Spleen (tissue), 11 donors: ENCODE measurements around the gene SSPN. TPM values are rescaled to one million over a fixed set of nuclear protein-coding genes. Genes with fewer than 3 reads are reported as not detected.
A peak's percentile ranks its signal among the peaks of the same experiment; 100 is the strongest.

ENCODE experiments used
- DNase-seq: peaks from one replicate; pipeline ENCODE4 v3.0.0-alpha.2; 2020
- H3K27ac ChIP-seq, 8 donors: fragments of 200-600 bp; sonication (generic) in 7 of 8; 1 replicate in 4 of 8; 2 replicates in 4 of 8; pipeline versions ENCODE4 v1.5.0 to v1.8.0; 2016 to 2021; ENCODE audit warnings: inconsistent platforms in 4 of 8, mild to moderate bottlenecking in 4 of 8, moderate library complexity in 1 of 8
- H3K27me3 ChIP-seq, 7 donors: fragments of 200-600 bp; sonication (generic) in 6 of 7; replicated peaks in 1 of 7; 1 replicate in 4 of 7; 2 replicates in 3 of 7; pipeline versions ENCODE4 v1.5.0 to v1.8.0; 2016 to 2021; ENCODE audit warnings: inconsistent platforms in 3 of 7, mild to moderate bottlenecking in 1 of 7
- H3K36me3 ChIP-seq, 6 donors: fragments of 200-600 bp; sonication (generic) in 5 of 6; 1 replicate in 4 of 6; 2 replicates in 2 of 6; pipeline versions ENCODE4 v1.5.0 to v1.8.0; 2016 to 2021; ENCODE audit warnings: inconsistent platforms in 2 of 6
- H3K4me1 ChIP-seq, 6 donors: fragments of 200-600 bp; sonication (generic) in 5 of 6; 1 replicate in 3 of 6; 2 replicates in 3 of 6; pipeline versions ENCODE4 v1.5.0 to v1.8.0; 2016 to 2021; ENCODE audit warnings: inconsistent platforms in 3 of 6
- H3K4me3 ChIP-seq, 8 donors: fragments of 200-600 bp; sonication (generic) in 7 of 8; 1 replicate in 4 of 8; 2 replicates in 4 of 8; pipeline versions ENCODE4 v1.5.0 to v1.8.0; 2016 to 2021; ENCODE audit warnings: inconsistent platforms in 4 of 8, mild to moderate bottlenecking in 4 of 8, moderate library complexity in 2 of 8
- H3K9me3 ChIP-seq, 8 donors: fragments of 200-600 bp; sonication (generic) in 7 of 8; 1 replicate in 4 of 8; 2 replicates in 4 of 8; pipeline versions ENCODE4 v1.5.0 to v1.8.0; 2016 to 2021; ENCODE audit warnings: inconsistent platforms in 4 of 8
- POLR2A ChIP-seq, 3 donors: fragments of 450-650 bp; IDR thresholded peaks; one replicate each; pipeline ENCODE4 v1.5.1; 2017; ENCODE audit warnings: antibody characterized with exemption in 3 of 3, mild to moderate bottlenecking in 1 of 3
- POLR2AphosphoS5 ChIP-seq, 3 donors: sonication (generic); formaldehyde crosslinking; IDR thresholded peaks; one replicate each; pipeline ENCODE4 v1.5.1; 2017; ENCODE audit warnings: antibody characterized with exemption in 3 of 3
- WGBS, 5 donors: extraction: QIAGEN DNeasy Blood & Tissue Kit in 3 of 5; methylation state at CpG; one replicate each; pipeline versions ENCODE4 v1.1.5 to v1.1.7; 2013 to 2018; 5-methylcytosine and 5-hydroxymethylcytosine counted together
- intact Hi-C: fragments of 100-400 bp; cut with DNase I; formaldehyde crosslinking; loops from one replicate; pipeline ENCODE4 v1.15.0; 2023; ENCODE audit warnings: low total_unique reads
- polyA plus RNA-seq, 3 donors: library from polyadenylated mRNA; stranded (reverse); fragments of 200-250 nt; gene quantifications; one replicate each; pipeline ENCODE4 v1.2.1, GENCODE V29; 2013
- total RNA-seq, 7 donors: library from RNA; depleted of rRNA in 3 of 7; stranded (reverse); fragments of >200 nt in 3 of 7; fragmentation: NEBNext Ultra II Directional in 4 of 7; extraction: Animal tissue kit (Norgen Biotek cat#: 25700) in 4 of 7; gene quantifications; one replicate each; pipeline versions ENCODE4 v1.1.0 to v1.2.1, GENCODE V29; 2016 to 2021
- TF ChIP-seq, protein P1 (sequence below), 11 experiments: fragments of 200-600 bp in 7 of 11; fragments of 450-650 bp in 4 of 11; sonication (generic) in 4 of 11; IDR thresholded peaks in 8 of 11; conservative IDR thresholded peaks in 3 of 11; 1 replicate in 7 of 11; 2 replicates in 4 of 11; pipeline versions ENCODE4 v1.4.0 to v1.8.0; 2016 to 2021; ENCODE audit warnings: antibody characterized with exemption in 11 of 11, inconsistent platforms in 4 of 11, mild to moderate bottlenecking in 1 of 11
- donor health status: healthy with polysubstance abuse.
- donor health status: DM: no; HTN: no; CAD: no; lungs with moderate emphysema.
- donor health status: DM: no; HTN: no; CAD: no.
- donor health status: Bipolar disorder and iron deficiency.
- donor health status: healthy.
- donor health status: DM: no; HTN: no; CAD: no.
- donor health status: DM: yes; HTN: yes; CAD: no.

Gene SSPN
- total and polyA plus RNA-seq, 10 donors, result 2.7 to 46.6 (median 10.6) TPM

DNA sequence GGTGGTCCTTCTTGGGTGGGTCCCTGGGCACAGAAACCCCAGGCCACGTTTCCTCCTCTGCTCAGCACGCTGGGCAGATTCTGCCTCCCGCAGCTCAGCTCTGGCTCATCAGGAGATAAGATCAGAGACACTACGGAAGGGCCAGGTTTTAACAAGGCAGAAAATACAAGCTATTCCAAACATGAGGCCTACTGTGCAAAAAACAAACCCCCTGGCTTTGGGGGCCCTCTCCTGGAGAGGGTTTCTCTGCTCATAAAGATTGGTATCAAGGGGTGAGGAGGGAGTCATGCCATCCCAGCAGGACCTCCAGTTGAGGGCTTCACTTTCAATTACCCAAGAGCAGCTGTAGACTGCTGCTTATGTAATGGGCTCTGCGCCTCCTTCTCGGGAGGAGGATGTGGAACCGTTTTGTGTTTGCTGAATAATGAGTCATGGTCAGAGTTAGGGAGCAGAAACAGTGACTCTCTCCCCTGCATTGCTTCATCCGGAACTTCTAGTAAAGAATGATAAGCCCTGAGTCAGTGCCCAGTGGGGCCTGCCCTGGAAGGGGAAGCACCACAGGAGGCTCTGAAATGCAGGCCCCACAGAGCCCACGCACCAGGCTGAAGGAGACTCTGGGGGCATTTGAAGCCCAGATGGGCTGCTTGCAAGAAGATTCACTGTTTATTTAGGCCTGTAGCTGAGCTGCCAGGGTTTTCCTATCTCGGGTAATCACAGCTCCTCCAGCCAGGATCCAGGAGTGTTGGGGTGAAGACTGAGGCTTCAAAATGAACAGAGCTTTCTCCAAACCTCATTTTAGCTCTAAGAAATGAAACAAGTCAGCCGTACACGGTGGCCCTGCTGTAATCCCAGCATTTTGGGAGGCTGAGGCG lies 79.3 kb downstream of the SSPN start:
- no peaks in the 10 kb centered on the region for H3K27me3 ChIP-seq
- peak; percentile 87 for DNase-seq
- peaks cover 13 to 58% (median 38%) of the 10 kb centered on the region in 6 donors for H3K4me1 ChIP-seq
- H3K9me3 ChIP-seq, result no peaks in the 10 kb centered on the region
- intact Hi-C loops, result no loop called here
- no peak for TF ChIP-seq POLR2A (IDR thresholded peaks at IDR 0.05)
- peak in 2 of 3 donors; percentile 70 to 84 for TF ChIP-seq POLR2AphosphoS5 (IDR thresholded peaks at IDR 0.05)
- TF ChIP-seq, protein P1, sequence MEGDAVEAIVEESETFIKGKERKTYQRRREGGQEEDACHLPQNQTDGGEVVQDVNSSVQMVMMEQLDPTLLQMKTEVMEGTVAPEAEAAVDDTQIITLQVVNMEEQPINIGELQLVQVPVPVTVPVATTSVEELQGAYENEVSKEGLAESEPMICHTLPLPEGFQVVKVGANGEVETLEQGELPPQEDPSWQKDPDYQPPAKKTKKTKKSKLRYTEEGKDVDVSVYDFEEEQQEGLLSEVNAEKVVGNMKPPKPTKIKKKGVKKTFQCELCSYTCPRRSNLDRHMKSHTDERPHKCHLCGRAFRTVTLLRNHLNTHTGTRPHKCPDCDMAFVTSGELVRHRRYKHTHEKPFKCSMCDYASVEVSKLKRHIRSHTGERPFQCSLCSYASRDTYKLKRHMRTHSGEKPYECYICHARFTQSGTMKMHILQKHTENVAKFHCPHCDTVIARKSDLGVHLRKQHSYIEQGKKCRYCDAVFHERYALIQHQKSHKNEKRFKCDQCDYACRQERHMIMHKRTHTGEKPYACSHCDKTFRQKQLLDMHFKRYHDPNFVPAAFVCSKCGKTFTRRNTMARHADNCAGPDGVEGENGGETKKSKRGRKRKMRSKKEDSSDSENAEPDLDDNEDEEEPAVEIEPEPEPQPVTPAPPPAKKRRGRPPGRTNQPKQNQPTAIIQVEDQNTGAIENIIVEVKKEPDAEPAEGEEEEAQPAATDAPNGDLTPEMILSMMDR (IDR thresholded peaks at IDR 0.05 in 8 of 11, conservative IDR thresholded peaks at IDR 0.05 in 3 of 11), result no peak
- peak overlapping the region; percentile 40 to 79 (median 76) for H3K27ac ChIP-seq
- WGBS, 5 donors, result 31 to 46% (median 39%) methylated on average over 12 to 13 of the region's 13 CpGs
- H3K4me3 ChIP-seq, result no peak overlapping the region
- H3K36me3 ChIP-seq, result no peaks in the 10 kb centered on the region

DNA sequence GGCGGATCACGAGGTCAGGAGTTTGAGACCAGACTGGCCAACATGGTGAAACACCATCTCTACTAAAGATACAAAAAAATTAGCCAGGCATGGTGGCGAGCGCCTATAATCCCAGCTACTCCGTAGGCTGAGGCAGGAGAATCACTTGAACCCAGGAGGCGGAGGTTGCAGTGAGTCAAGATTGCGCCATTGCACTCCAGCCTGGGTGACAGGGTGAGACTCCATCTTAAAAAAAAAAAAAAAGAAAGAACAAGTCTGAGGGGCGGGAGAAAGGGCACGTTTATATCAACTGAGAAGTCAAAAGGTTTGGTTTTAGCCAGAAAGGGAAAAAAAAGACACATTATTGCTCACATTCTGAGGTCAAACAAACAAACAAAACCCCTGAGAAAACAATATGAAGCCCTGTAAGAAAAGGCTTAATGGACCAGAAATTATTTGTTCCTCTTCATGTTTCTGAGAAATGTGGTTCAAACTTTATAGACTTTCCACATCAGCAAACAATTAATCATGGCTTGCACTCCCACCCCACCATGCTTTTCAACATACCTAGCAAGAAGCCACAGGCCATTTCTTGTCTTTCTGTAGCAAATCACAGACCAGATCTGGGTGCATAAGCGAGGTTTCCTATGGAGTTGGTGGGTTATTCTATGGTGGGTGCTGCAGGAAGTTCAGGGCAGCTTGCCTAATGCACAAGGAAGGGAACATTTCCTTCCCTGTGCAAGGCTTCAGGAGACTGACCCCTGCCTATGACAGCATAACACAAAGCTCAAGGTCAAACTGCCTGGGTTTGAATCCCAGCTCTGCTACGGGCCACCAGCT lies 80.1 kb downstream of the SSPN start:
- no peak for TF ChIP-seq POLR2AphosphoS5 (IDR thresholded peaks at IDR 0.05)
- no peak for TF ChIP-seq POLR2A (IDR thresholded peaks at IDR 0.05)
- TF ChIP-seq, protein P1 (IDR thresholded peaks at IDR 0.05 in 8 of 11, conservative IDR thresholded peaks at IDR 0.05 in 3 of 11), result no peak
- Histone ChIP-seq H3K4me3 (no peak overlapping the region), H3K36me3 (no peaks in the 10 kb centered on the region), H3K4me1 (peaks cover 13 to 58% (median 38%) of the 10 kb centered on the region in 6 donors), H3K27me3 (no peaks in the 10 kb centered on the region), H3K9me3 (no peaks in the 10 kb centered on the region), H3K27ac (peak overlapping the region in 7 of 8 donors; percentile 75 to 79 (median 76))
- 69 to 83% (median 78%) methylated on average over 11 of the region's 11 CpGs for whole genome bisulfite sequencing, 5 donors
- DNase-seq, result no peak
- intact Hi-C loops, result no loop called here

DNA sequence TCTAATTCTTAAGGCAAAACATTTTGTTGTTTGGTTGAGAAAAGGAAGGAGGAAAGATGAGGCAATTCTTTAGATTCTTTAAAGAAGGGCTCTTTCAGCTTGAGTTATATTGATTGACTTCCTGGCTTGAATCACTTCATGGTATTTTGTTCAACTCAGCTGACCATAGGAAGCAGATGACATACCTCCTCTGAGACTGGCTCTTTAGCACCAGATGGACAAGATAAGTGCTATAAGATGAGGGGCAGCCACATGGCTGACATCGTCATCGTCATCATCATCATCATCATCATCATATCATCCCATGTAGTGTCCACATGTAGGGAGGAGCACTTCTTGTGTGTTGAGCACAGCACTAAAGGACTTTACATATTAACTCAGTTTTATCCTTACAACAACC lies 81.3 kb downstream of the SSPN start:
- H3K27ac ChIP-seq, result no peak overlapping the region
- H3K27me3 ChIP-seq, result no peaks in the 10 kb centered on the region
- 75 to 94% (median 82%) methylated on average over 2 of the region's 2 CpGs for WGBS, 5 donors
- H3K9me3 ChIP-seq, result no peaks in the 10 kb centered on the region
- no peak overlapping the region for H3K4me3 ChIP-seq
- no peak for DNase-seq
- no peaks in the 10 kb centered on the region for H3K36me3 ChIP-seq
- TF ChIP-seq, protein P1 (IDR thresholded peaks at IDR 0.05 in 8 of 11, conservative IDR thresholded peaks at IDR 0.05 in 3 of 11), result no peak
- no peak for TF ChIP-seq POLR2AphosphoS5 (IDR thresholded peaks at IDR 0.05)
- TF ChIP-seq POLR2A (IDR thresholded peaks at IDR 0.05), result no peak
- H3K4me1 ChIP-seq, result peaks cover 13 to 55% (median 36%) of the 10 kb centered on the region in 6 donors
- intact Hi-C loops, result no loop called here
